ENCODE measurements around the gene SURF6.

SURF6 gene

GRCh38 chr9:133367221-133367620, 31.2 kb upstream of the SURF6 start:
- DNase-seq = no peak

DNA sequence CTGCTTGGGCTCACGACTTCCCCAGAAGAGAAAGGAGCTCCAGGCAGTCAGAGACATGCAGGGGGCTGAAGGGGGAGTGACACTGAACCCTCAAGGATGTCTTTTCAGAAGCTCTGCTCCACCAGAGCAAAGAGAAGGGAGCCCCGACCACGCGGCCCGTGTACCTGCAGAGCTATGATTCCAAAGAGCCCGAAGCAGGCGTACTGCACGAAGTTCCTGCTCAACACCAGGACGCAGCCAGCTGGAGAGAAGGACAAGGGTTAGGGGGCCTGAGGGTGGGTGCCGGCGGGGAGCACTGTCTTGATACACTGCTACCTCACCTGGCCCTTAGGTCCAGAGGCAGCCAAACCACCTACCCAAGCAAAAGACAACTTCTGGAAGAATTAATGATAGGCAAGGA, 30.4 kb upstream of the SURF6 start:
- DNase-seq = no peak

- DNase-seq = no peak
Measured at GRCh38 chr9:133362359-133363044, 26.5 kb upstream of the SURF6 start.

- no peak for DNase-seq
Measured at GRCh38 chr9:133361507-133362092, 25.6 kb upstream of the SURF6 start.

DNA sequence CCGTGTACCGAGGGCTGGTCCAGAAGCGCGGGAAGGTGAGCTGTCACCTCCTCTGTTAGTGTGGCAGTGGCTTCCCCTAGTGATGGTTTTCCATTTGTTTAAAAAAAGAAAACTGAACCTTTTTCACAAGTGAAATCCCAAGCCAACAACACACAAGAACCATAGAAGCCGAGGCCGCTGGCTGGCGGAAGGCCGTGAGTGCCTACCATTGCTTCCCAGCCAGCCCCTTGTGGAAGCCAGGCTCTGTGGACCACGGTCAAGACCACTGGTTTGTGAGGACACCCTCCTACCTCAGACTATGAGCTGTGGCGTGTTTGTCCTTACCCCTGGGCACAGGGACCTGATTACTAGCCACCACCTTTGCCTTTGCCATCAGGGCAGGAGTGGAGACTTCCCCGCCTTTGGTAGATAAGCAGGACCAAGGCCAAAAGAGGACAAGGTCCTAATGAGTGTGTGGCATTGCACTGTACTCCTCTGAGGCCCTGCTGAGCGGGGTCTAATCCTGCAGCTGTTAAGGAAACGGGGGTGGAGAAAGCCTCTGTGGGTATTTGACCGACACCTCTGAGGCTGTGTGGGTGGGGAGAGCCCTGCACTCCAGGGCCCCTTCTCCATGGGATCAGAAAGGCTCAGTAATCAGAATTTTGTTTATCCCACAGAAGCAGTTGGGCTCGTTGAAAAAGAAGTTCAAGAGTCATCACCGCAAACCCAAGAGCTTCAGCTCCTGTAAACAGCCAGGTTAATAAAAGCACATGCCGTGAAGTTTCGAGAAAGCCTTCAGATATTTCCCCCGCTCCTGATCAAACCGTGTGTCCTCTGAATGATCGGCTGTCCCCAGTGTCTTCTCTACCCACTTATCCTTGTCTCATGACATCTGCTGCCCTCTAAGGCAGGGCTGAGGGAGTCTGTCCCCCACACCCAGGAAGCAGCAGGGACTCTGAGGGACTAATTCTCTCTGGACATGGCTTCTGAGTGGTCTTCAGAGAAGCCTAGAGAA, 24.7 kb upstream of the SURF6 start:
- no peak for DNase-seq

GRCh38 chr9:133359399-133360175, 23.6 kb upstream of the SURF6 start:
- no peak for DNase-seq

DNA sequence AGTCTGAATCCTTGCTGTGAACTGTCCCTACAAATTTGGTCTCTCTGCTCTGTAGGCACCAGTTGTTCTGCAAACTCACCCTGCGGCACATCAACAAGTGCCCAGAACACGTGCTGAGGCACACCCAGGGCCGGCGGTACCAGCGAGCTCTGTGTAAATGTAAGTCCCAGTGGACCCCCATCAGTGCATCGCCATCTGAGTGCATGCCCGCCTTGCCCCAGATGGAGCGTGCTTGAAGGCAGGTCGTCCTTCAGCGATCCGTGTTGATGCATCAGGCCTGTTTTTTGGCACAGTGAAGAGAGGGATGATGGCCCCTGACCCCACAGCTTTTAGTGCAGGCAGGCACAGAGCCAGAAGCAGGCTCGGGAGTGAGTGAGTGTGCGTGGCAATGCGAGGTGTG, 21.7 kb upstream of the SURF6 start:
- no peak for DNase-seq

DNA sequence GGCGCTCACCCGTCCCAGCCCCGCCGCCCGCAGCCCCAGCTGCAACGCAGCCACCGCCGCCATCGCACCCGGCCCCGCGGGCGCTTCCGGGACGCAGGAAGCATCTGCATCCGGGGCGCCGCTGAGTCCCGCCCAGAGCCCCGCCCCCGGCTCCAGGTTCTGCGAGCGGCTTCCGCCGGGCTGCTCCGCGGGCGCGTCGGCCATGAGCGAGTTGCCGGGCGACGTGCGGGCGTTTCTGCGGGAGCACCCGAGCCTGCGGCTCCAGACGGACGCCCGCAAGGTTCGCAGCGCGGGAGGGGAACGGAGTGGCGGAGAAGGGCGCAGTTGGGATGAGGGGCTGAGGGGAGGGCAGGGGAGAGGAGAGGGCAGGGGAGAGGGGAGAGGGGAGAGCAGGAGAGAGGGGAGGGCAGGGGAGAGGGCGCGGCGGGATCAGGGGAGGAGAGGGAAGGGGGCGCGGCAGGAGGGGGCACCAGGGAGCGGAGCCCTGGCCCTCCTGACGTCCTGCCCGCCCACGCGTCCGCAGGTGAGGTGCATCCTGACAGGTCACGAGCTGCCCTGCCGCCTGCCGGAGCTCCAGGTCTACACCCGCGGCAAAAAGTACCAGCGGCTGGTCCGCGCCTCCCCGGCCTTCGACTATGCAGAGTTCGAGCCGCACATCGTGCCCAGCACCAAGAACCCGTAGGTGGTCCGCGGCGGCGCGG, 20.6 kb upstream of the SURF6 start, which contains the start of the genes SURF1 and SURF2:
Gene SURF1, minus strand, starts transcription at position 97 of the 701 bp plus-strand sequence. Its CDS starts 34 bp downstream, at position 63.
Gene SURF2, plus strand, starts transcription at position 160 of the 701 bp plus-strand sequence. Its CDS starts 43 bp downstream, at position 203.
- peak; percentile 79 for DNase-seq

DNA sequence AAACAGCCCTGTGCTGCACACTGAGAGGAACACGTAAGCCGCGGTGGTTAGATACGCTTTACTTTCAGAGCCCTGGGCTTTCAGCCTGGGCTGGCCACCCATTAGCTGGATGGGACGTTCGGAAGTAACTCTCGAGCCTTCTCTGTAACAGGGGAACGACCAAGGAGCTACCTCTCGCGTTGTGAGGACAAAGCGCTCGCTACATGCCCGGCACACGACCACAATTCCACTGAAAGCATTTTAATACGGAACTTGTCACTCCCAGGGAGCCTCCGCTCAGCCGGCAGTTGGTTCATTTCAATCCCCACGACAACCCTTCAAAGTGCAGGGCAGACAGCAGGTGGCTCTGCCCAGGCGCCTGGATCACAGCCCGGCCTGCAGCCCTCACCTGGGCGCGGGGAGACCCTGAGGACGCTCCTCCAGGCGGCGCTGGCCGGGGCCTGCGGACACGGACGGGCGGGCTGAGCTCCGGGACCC, 19.9 kb upstream of the SURF6 start:
- DNase-seq = no peak

DNA sequence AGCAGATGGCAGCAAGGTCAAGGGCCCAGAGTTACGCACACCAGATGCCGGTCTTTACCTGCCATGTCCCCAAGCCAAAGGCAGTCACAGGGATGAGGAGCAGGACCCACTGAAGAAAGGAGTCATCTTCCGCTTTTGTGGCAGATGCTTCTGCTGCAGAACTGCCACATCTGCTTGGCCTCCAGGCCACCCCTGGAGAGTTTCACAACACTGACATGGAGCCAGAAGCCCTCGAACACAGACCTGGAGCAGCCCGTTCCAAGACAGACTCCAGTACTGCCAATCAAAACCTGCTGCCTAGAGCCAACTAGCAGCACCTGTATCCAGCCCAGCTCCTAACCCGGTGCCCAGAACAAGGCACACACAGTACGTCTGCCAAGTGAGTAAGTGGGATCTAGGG, 18.8 kb upstream of the SURF6 start:
- DNase-seq = no peak

DNA sequence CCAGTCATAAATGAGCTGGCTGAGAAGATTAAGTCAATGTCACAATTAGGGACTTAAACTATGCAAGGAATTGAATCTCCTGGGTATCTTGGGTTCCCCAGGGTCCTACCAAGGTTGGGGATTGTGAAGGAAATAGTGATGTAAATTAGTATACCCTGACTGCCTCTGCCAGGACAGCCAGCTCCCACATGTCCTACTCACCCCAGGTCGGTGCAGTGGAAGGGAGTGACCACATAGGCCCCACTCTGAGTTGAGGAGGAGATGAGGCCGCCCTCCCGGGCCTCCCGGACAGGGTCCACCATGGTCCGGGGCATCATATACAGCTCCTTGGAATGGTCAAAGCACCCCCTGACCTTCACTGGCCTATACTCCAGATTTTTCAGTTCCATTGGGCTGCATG, 17.6 kb upstream of the SURF6 start:
- no peak for DNase-seq

DNA sequence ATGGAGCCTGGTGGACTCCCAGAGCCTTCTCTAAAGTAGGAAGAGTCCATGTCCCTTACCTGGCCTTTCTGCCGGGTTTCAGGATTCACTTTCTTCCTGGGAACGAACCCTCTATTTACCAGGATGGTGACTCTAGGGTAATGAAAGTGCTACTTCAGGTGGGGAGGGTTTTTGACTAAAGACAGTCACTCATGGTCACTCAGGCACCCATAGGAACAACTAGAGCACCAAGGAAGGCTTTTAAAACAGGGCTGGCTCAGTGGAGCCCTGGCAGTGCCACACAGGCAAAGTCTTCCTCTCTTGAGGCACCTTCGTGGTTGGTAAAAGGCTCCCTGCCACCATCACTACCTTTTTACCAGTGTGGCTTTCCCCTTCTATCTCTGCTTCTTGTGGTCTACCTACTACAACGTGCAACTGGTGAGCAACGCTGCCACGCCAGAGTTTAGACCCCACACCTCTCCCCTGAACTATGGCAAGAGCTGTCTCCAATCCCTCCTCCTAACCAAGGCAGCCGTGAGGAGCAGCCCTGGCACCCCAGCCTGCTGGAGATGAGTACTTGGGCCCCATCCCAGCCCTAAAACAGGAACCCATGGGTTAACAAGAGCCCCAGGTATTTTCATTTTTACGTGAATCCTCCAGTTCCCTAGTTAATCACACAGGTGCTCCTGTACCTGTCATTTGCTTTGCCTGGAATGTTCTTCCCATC, 16.8 kb upstream of the SURF6 start:
- DNase-seq = no peak

DNA sequence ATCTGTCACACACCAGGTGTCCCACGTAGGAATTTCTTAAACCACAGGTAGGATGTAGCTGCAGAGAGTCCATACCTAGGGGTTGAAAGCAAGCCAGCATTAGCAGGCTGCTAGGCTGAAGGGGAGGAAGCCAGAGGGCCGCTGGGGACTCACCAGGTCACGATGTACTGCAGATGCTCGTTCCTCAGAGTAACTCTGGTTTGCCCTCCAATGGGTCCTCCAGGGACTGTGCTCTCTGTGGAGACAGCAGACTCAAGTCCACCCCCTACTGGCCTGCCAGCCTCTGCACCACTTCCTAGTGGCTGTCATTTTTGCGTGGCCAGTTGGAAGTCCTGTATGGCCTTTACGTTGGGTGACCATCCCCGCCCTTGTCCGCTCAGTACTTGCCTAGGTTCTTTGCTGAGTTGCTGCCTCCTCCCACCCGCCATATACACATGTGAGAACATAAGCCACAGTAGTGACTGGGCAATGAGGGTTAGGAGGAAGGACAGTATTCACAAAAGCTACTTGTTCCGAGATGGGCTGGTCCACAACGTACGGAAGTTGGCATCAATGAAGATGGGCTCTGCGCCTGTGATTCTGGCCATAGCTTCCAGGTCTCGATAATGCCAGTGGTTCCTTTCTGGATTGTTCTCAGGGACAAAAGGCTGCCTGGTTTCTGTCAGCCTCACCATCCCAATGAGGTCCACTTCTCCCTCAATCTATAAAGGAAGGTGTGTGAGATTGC, 16.1 kb upstream of the SURF6 start:
- no peak for DNase-seq

GRCh38 chr9:133351526-133351907, 15.5 kb upstream of the SURF6 start:
- DNase-seq = no peak

- DNase-seq = no peak
Measured at GRCh38 chr9:133349965-133350616, 14.1 kb upstream of the SURF6 start.

GRCh38 chr9:133348718-133349573, 13.0 kb upstream of the SURF6 start:
- DNase-seq = no peak

GRCh38 chr9:133347985-133348717, 12.2 kb upstream of the SURF6 start, which contains the start of the genes MED22 and RPL7A:
TSS of gene MED22 (minus strand) at chr9:133348131. CDS start at chr9:133346662, 1,469 bp downstream.
TSS of gene RPL7A (plus strand) at chr9:133348218. CDS start at chr9:133348244, 26 bp downstream.
- DNase-seq = peak; percentile 92

- no peak for DNase-seq
Measured at GRCh38 chr9:133347515-133347984, 11.6 kb upstream of the SURF6 start.

Measured in amniotic stem cell (primary cell).